C4-2B (cell line): ENCODE measurements around the gene CDHR3.

Source experiments
- H3K27ac ChIP-seq: fragments of 450-650 bp; 2 replicates; pipeline ENCODE4 v1.5.1; 2017
- CTCF ChIP-seq: fragments of 450-650 bp; conservative IDR thresholded peaks from 2 replicates; pipeline ENCODE4 v1.5.1; 2017; ENCODE audit warnings: mild to moderate bottlenecking
- ZFX ChIP-seq: fragments of 450-650 bp; IDR thresholded peaks from 2 replicates; pipeline ENCODE4 v1.6.1; 2017

Gene CDHR3

GRCh38 chr7:106026101-106026500 lies 63.0 kb downstream of the CDHR3 start:
- no peak for TF ChIP-seq ZFX
- TF ChIP-seq CTCF, result no peak
- no peak overlapping the region for H3K27ac ChIP-seq

- TF ChIP-seq ZFX, result no peak
- no peak for TF ChIP-seq CTCF
These were observed 66.4 kb downstream of the CDHR3 start for GRCh38 chr7:106029451-106029850.

GRCh38 chr7:106029941-106030340 lies 66.9 kb downstream of the CDHR3 start:
- TF ChIP-seq ZFX (no peak), CTCF (peak; percentile 37)
- H3K27ac ChIP-seq, result no peak overlapping the region

More at GRCh38 chr7:106029451-106029850, 66.4 kb downstream of the CDHR3 start:
- H3K27ac ChIP-seq, result no peak overlapping the region

- H3K27ac ChIP-seq, result no peak overlapping the region
- TF ChIP-seq CTCF, result no peak
- no peak for TF ChIP-seq ZFX
These were observed 68.4 kb downstream of the CDHR3 start for GRCh38 chr7:106031300-106032035.

GRCh38 chr7:106032295-106032694 lies 69.2 kb downstream of the CDHR3 start:
- no peak overlapping the region for H3K27ac ChIP-seq
- TF ChIP-seq CTCF, result no peak
- TF ChIP-seq ZFX, result no peak

GRCh38 chr7:106033735-106034134 lies 70.7 kb downstream of the CDHR3 start:
- H3K27ac ChIP-seq, result no peak overlapping the region
- TF ChIP-seq CTCF (no peak), ZFX (no peak)

GRCh38 chr7:106034383-106034782 lies 71.3 kb downstream of the CDHR3 start:
- TF ChIP-seq ZFX, result no peak
- TF ChIP-seq CTCF, result no peak
- no peak overlapping the region for H3K27ac ChIP-seq
